Neural progenitor cell (in vitro differentiated cells): ENCODE measurements around the gene FAT1. TPM values are rescaled to one million over a fixed set of nuclear protein-coding genes. Genes with fewer than 3 reads are reported as not detected.

Experiments used
- DNase-seq: peaks from one replicate; pipeline ENCODE4 v3.0.0-alpha.2; 2016; ENCODE audit warnings: low spot score
- H2AFZ ChIP-seq: fragments of 200-600 bp; sonication (generic); replicated peaks from 2 replicates; pipeline ENCODE4 v1.6.1; 2016; ENCODE audit warnings: antibody characterized with exemption
- H3F3A ChIP-seq: fragments of 200-600 bp; sonication (generic); 2 replicates; pipeline ENCODE4 v1.6.1; 2016; ENCODE audit warnings: antibody characterized with exemption, low read depth
- H3K27ac ChIP-seq: fragments of 200-600 bp; sonication (generic); 2 replicates; pipeline ENCODE4 v1.5.1; 2016; ENCODE audit warnings: mild to moderate bottlenecking
- H3K27me3 ChIP-seq: fragments of 200-600 bp; sonication (generic); 2 replicates; pipeline ENCODE4 v1.6.1; 2016; ENCODE audit warnings: mild to moderate bottlenecking, moderate library complexity
- H3K36me3 ChIP-seq: fragments of 200-600 bp; sonication (generic); 2 replicates; pipeline ENCODE4 v1.5.1; 2016
- H3K4me1 ChIP-seq: fragments of 200-600 bp; sonication (generic); 2 replicates; pipeline ENCODE4 v1.6.1; 2016; ENCODE audit warnings: mixed run types
- H3K4me2 ChIP-seq: fragments of 200-600 bp; sonication (generic); 2 replicates; pipeline ENCODE4 v1.6.1; 2016
- H3K4me3 ChIP-seq: fragments of 200-600 bp; sonication (generic); 2 replicates; pipeline ENCODE4 v1.5.1; 2016
- H3K79me2 ChIP-seq: fragments of 200-600 bp; sonication (generic); 2 replicates; pipeline ENCODE4 v1.6.1; 2016; ENCODE audit warnings: low read depth
- H3K9ac ChIP-seq: fragments of 200-600 bp; sonication (generic); 2 replicates; pipeline ENCODE4 v1.6.1; 2016
- H3K9me3 ChIP-seq: fragments of 200-600 bp; sonication (generic); 2 replicates; pipeline ENCODE4 v1.5.1; 2016; ENCODE audit warnings: low read depth
- H4K20me1 ChIP-seq: fragments of 200-600 bp; sonication (generic); 2 replicates; pipeline ENCODE4 v1.6.1; 2016; ENCODE audit warnings: low read depth
- H3K27ac Mint-ChIP-seq: 3 replicates; pipeline ENCODE4 v1.8.0; 2021; ENCODE audit warnings: mixed read lengths
- H3K27me3 Mint-ChIP-seq: 2 replicates; pipeline ENCODE4 v1.8.0; 2022; ENCODE audit warnings: low read depth, mild to moderate bottlenecking, inconsistent platforms, moderate library complexity, mixed read lengths; ENCODE audit not compliant: insufficient read depth
- H3K36me3 Mint-ChIP-seq: 3 replicates; pipeline ENCODE4 v1.8.0; 2021; ENCODE audit warnings: mixed read lengths
- H3K4me1 Mint-ChIP-seq: 3 replicates; pipeline ENCODE4 v1.8.0; 2021; ENCODE audit warnings: mixed read lengths
- H3K4me3 Mint-ChIP-seq: 3 replicates; pipeline ENCODE4 v1.8.0; 2021; ENCODE audit warnings: mild to moderate bottlenecking, moderate library complexity, mixed read lengths
- H3K9me3 Mint-ChIP-seq: 3 replicates; pipeline ENCODE4 v1.8.0; 2020; ENCODE audit warnings: mixed read lengths
- CTCF ChIP-seq: fragments of 200-600 bp; sonication (generic); IDR thresholded peaks from 2 replicates; pipeline ENCODE4 v1.5.1; 2017; ENCODE audit warnings: antibody characterized with exemption, mild to moderate bottlenecking
- EZH2 ChIP-seq: fragments of 200-600 bp; sonication (generic); IDR thresholded peaks from 2 replicates; pipeline ENCODE4 v1.6.1; 2017; ENCODE audit warnings: antibody characterized with exemption, mild to moderate bottlenecking, moderate library complexity
- EZH2phosphoT487 ChIP-seq: fragments of 200-600 bp; sonication (generic); IDR thresholded peaks from 2 replicates; pipeline ENCODE4 v1.6.1; 2017; ENCODE audit warnings: antibody characterized with exemption
- total RNA-seq: library from RNA; depleted of rRNA; stranded (reverse); fragments of >200 nt; gene quantifications from 2 replicates; pipeline ENCODE4 v1.2.3, GENCODE V29; 2015; ENCODE audit warnings: low replicate concordance

The FAT1 gene
- total RNA-seq, 1 donor from 2014 or later, result 517 TPM

- H3K27ac Mint-ChIP-seq, result no peak overlapping the region
- H3K27me3 Mint-ChIP-seq, result no peaks in the 10 kb centered on the region
- H3K36me3 ChIP-seq, result no peaks in the 10 kb centered on the region
These were observed 10.1 kb upstream of the FAT1 start for GRCh38 chr4:186733778-186734177.

GRCh38 chr4:186730621-186731020 lies 7.0 kb upstream of the FAT1 start:
- Histone ChIP-seq H4K20me1 (no peaks in the 10 kb centered on the region), H3K27ac (no peak overlapping the region), H3K9me3 (no peaks in the 10 kb centered on the region), H2AFZ (no peak overlapping the region), H3F3A (peaks cover 16% of the 10 kb centered on the region), H3K9ac (no peak overlapping the region), H3K27me3 (no peaks in the 10 kb centered on the region), H3K36me3 (no peaks in the 10 kb centered on the region), H3K4me2 (no peak overlapping the region), H3K79me2 (peaks cover 19% of the 10 kb centered on the region), H3K4me1 (peaks cover 21% of the 10 kb centered on the region), H3K4me3 (no peak overlapping the region)
- H3K27me3 Mint-ChIP-seq, result peaks cover 3% of the 10 kb centered on the region
- no peak for TF ChIP-seq CTCF
- no peak for TF ChIP-seq EZH2phosphoT487
- no peak for TF ChIP-seq EZH2
- H3K36me3 Mint-ChIP-seq, result no peaks in the 10 kb centered on the region
- H3K4me3 Mint-ChIP-seq, result no peak overlapping the region
- H3K9me3 Mint-ChIP-seq, result no peaks in the 10 kb centered on the region
- H3K4me1 Mint-ChIP-seq, result peaks cover 29% of the 10 kb centered on the region
- no peak for DNase-seq
- H3K27ac Mint-ChIP-seq, result no peak overlapping the region

More at GRCh38 chr4:186733778-186734177, 10.1 kb upstream of the FAT1 start:
- Histone ChIP-seq H3K27me3 (no peaks in the 10 kb centered on the region), H2AFZ (no peak overlapping the region), H3K4me1 (peaks cover 7% of the 10 kb centered on the region), H3K4me2 (no peak overlapping the region), H3K9ac (no peak overlapping the region), H4K20me1 (no peaks in the 10 kb centered on the region), H3K27ac (no peak overlapping the region), H3K4me3 (no peak overlapping the region), H3K79me2 (no peaks in the 10 kb centered on the region), H3F3A (no peaks in the 10 kb centered on the region), H3K9me3 (no peaks in the 10 kb centered on the region)
- Mint-ChIP-seq H3K4me1 (peaks cover 15% of the 10 kb centered on the region), H3K9me3 (no peaks in the 10 kb centered on the region), H3K36me3 (no peaks in the 10 kb centered on the region), H3K4me3 (no peak overlapping the region)
- DNase-seq, result no peak
- no peak for TF ChIP-seq EZH2
- TF ChIP-seq CTCF, result no peak
- TF ChIP-seq EZH2phosphoT487, result no peak

- Mint-ChIP-seq H3K9me3 (no peaks in the 10 kb centered on the region), H3K4me3 (no peak overlapping the region), H3K27ac (no peak overlapping the region), H3K27me3 (peaks cover 6% of the 10 kb centered on the region), H3K36me3 (no peaks in the 10 kb centered on the region), H3K4me1 (peaks cover 31% of the 10 kb centered on the region)
- DNase-seq, result no peak
- H3K4me1 ChIP-seq, result peaks cover 21% of the 10 kb centered on the region
- H2AFZ ChIP-seq, result no peak overlapping the region
- H3K4me3 ChIP-seq, result no peak overlapping the region
- no peaks in the 10 kb centered on the region for H3K27me3 ChIP-seq
- H3K4me2 ChIP-seq, result no peak overlapping the region
- no peaks in the 10 kb centered on the region for H3K9me3 ChIP-seq
- peaks cover 26% of the 10 kb centered on the region for H3K79me2 ChIP-seq
- H4K20me1 ChIP-seq, result peaks cover 4% of the 10 kb centered on the region
- no peak overlapping the region for H3K27ac ChIP-seq
- H3K9ac ChIP-seq, result no peak overlapping the region
- peaks cover 21% of the 10 kb centered on the region for H3F3A ChIP-seq
- TF ChIP-seq EZH2 (no peak), EZH2phosphoT487 (no peak), CTCF (no peak)
- no peaks in the 10 kb centered on the region for H3K36me3 ChIP-seq
These were observed 6.2 kb upstream of the FAT1 start for GRCh38 chr4:186729856-186730255.
